GM10248 (cell line): ENCODE results near the gene TUBB6.

Experiments
- CTCF ChIA-PET: fragments of 300-600 bp; sonication (Branson Sonifier 250); formaldehyde crosslinking; extraction: SDS; loops from one replicate; lab custom pipeline; 2021; ENCODE audit warnings: antibody characterized with exemption; lab: Yijun Ruan, JAX
- POLR2A ChIA-PET: fragments of 350-650 bp; sonication (Branson Sonifier 250); formaldehyde crosslinking; extraction: SDS; loops from one replicate; lab custom pipeline; 2020; ENCODE audit warnings: antibody characterized with exemption; lab: Yijun Ruan, JAX
- DNase-seq: peaks from one replicate; pipeline ENCODE4 v3.0.0; 2012; ENCODE audit errors: extremely low spot score
- CTCF ChIP-seq: IDR thresholded peaks from 2 replicates; pipeline ENCODE4 v1.5.1; 2012; ENCODE audit warnings: mild to moderate bottlenecking, low read depth; ENCODE audit errors: extremely low read depth, missing control alignments, control extremely low read depth

Gene TUBB6

GRCh38 chr18:12346240-12346565 lies 38.2 kb downstream of the TUBB6 start:
- ChIA-PET CTCF (no interaction called here), POLR2A (no interaction called here)
- DNase-seq = no peak
- TF ChIP-seq CTCF = no peak

- ChIA-PET POLR2A (no interaction called here), CTCF (interaction anchor here (0.6 to 2.8 kb wide), 10 partner anchors 9 to 318 kb away, joined by 3 to 13 read pairs (median 3); partner anchors contain the start of gene AFG3L2)
- DNase-seq = no peak
- no peak for TF ChIP-seq CTCF
Measured at GRCh38 chr18:12347895-12348294, 39.9 kb downstream of the TUBB6 start.

GRCh38 chr18:12352188-12352587 lies 44.1 kb downstream of the TUBB6 start:
- no peak for DNase-seq
- ChIA-PET CTCF (interaction anchor here (0.7 to 3.2 kb wide), 3 partner anchors 12 to 24 kb away, joined by 3 to 20 read pairs (median 7); no protein-coding TSS in a partner anchor), POLR2A (no interaction called here)
- TF ChIP-seq CTCF = no peak

GRCh38 chr18:12359515-12359927 lies 51.5 kb downstream of the TUBB6 start:
- POLR2A ChIA-PET = no interaction called here
- CTCF ChIA-PET = interaction anchor here (2.1 kb wide), 1 partner anchor 32 kb away, joined by 8 read pairs; no protein-coding TSS in a partner anchor

GRCh38 chr18:12361770-12362378 lies 53.8 kb downstream of the TUBB6 start:
- DNase-seq = no peak
- POLR2A ChIA-PET = no interaction called here
- CTCF ChIA-PET = interaction anchor here (2.0 to 2.4 kb wide), 2 partner anchors 11 to 29 kb away, joined by 4 to 10 read pairs; no protein-coding TSS in a partner anchor
- TF ChIP-seq CTCF = no peak

More at GRCh38 chr18:12359515-12359927, 51.5 kb downstream of the TUBB6 start:
- no peak for DNase-seq
- no peak for TF ChIP-seq CTCF

GRCh38 chr18:12362473-12363174 lies 54.6 kb downstream of the TUBB6 start:
- DNase-seq = no peak
- CTCF ChIA-PET = interaction anchor here (2.1 to 2.4 kb wide), 2 partner anchors 10 to 11 kb away, joined by 7 to 10 read pairs; no protein-coding TSS in a partner anchor
- TF ChIP-seq CTCF = no peak
- POLR2A ChIA-PET = no interaction called here
